GM18519 (cell line): ENCODE data around the gene DPY19L3.
A peak's percentile ranks its signal among the peaks of the same experiment; 100 is the strongest.
"Not testable (repeated sequence)": the region's sequence is repeated elsewhere in the genome, so short reads cannot be mapped to it uniquely, and the experiment has no call there.

Source experiments
- ATAC-seq: cut with Tn5 transposase; IDR thresholded peaks from one replicate; pipeline ENCODE4 v1.9.1; 2021; ENCODE audit warnings: mild to moderate bottlenecking, moderate library complexity; ENCODE audit not compliant: unreplicated experiment, low FRiP score

DPY19L3 gene

GRCh38 chr19:32405431-32406160 is at the start of gene DPY19L3:
DPY19L3 (plus strand) TSS chr19:32405770; CDS start chr19:32408254, 2,484 bp downstream.
- ATAC-seq, result peak; percentile 89

GRCh38 chr19:32357720-32358119 is 47.9 kb upstream of the DPY19L3 start:
- no peak for ATAC-seq

GRCh38 chr19:32358321-32358720 is 47.2 kb upstream of the DPY19L3 start:
- no peak for ATAC-seq

- ATAC-seq, result no peak
Measured at GRCh38 chr19:32359581-32359980, 46.0 kb upstream of the DPY19L3 start.

- no peak for ATAC-seq
Measured at GRCh38 chr19:32361574-32362317, 43.8 kb upstream of the DPY19L3 start.

GRCh38 chr19:32362318-32362691 is 43.3 kb upstream of the DPY19L3 start:
- no peak for ATAC-seq

GRCh38 chr19:32363175-32363574 is 42.4 kb upstream of the DPY19L3 start:
- no peak for ATAC-seq

- ATAC-seq, result no peak
Measured at GRCh38 chr19:32363632-32364031, 41.9 kb upstream of the DPY19L3 start.

GRCh38 chr19:32364040-32364439 is 41.5 kb upstream of the DPY19L3 start:
- ATAC-seq, result no peak

- no peak for ATAC-seq
Measured at GRCh38 chr19:32367063-32367462, 38.5 kb upstream of the DPY19L3 start.

- no peak for ATAC-seq
Measured at GRCh38 chr19:32367948-32368536, 37.5 kb upstream of the DPY19L3 start.

- no peak for ATAC-seq
Measured at GRCh38 chr19:32368787-32369186, 36.8 kb upstream of the DPY19L3 start.

GRCh38 chr19:32372726-32373517 is 32.6 kb upstream of the DPY19L3 start:
- no peak for ATAC-seq

- ATAC-seq, result no peak
Measured at GRCh38 chr19:32373585-32374295, 31.8 kb upstream of the DPY19L3 start.

- not testable (repeated sequence) for ATAC-seq
Measured at GRCh38 chr19:32374362-32374761, 31.2 kb upstream of the DPY19L3 start.

- ATAC-seq, result not testable (repeated sequence)
Measured at GRCh38 chr19:32377088-32377487, 28.5 kb upstream of the DPY19L3 start.

- ATAC-seq, result no peak
Measured at GRCh38 chr19:32380269-32380668, 25.3 kb upstream of the DPY19L3 start.

- ATAC-seq, result no peak
Measured at GRCh38 chr19:32387701-32388392, 17.7 kb upstream of the DPY19L3 start.

- no peak for ATAC-seq
Measured at GRCh38 chr19:32388393-32388855, 17.1 kb upstream of the DPY19L3 start.
